GM11168 (cell line): ENCODE data around the gene PLEKHM3.

Source experiments
- in situ Hi-C: fragments of 300-500 bp; cut with MboI; formaldehyde crosslinking; loops from one replicate; pipeline ENCODE4 v1.12.0; 2022; ENCODE audit warnings: low sequenced_read_pairs; ENCODE audit not compliant: unreplicated experiment

The PLEKHM3 gene, protein sequence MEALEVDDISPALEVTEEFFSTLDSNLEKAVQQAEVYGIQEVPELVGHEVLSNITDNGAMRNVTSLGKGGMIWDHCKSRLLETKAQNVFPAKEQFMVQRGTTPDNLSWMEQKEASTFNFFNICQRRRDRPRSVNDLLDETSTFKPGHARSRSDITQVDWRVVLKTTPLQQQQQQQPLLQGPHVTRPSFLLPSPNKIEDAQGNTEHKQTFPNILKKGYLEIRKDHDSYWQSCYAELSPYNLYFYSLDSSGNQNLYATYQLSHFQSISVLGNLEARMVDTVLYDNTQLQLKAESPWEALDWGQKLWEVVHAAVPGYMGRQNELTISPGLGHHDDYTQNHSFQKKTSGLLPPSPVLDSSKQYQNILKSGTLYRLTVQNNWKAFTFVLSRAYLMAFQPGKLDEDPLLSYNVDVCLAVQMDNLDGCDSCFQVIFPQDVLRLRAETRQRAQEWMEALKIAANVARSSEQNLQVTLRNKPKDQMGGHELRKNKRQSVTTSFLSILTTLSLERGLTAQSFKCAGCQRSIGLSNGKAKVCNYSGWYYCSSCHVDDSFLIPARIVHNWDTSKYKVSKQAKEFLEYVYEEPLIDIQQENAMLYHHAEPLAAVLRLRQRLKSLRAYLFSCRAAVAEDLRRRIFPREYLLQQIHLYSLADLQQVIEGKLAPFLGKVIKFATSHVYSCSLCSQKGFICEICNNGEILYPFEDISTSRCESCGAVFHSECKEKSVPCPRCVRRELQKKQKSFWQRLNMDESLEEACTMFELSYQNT

DNA sequence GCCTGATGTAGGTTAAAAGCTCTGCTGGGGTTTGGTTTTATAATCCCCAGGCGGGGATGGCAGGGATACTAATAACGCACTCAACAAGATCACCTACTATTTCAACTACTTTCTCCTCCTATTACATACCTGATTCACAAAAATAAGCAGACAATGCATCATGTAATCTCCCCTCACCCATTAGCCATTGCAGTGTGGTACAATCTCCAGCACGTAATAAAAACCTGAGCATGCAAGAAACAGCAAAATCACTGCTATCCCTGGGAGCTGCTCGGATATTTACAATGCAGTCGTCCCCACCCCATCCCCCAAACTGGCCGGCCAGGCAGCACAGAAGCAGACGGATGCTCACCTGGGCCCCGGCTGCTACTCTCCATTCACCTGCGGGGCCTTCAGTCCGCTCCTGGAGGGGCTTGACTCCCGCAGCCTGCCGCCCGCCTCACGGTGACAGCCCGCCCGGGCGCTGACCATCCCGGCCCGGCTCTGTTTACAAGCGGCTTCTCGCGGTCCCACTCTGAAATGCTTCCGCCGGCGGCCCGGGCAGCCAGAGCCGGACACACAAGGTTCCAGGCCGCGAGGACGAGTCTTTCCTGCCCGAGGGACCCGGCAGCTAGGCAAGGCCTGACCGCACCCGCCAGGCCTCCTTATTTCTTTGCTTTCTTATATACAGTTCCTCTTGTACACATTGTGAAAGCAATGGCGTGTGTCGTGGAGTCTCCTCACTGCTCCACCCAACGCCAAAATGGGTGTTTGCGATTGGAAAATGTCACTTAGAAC, at the start of gene PLEKHM3:
Gene PLEKHM3 (minus strand): TSS at position 491 of the 777 bp plus-strand sequence. CDS start 23,888 bp downstream, outside the sequence.
- in situ Hi-C loops, result no loop called here

DNA sequence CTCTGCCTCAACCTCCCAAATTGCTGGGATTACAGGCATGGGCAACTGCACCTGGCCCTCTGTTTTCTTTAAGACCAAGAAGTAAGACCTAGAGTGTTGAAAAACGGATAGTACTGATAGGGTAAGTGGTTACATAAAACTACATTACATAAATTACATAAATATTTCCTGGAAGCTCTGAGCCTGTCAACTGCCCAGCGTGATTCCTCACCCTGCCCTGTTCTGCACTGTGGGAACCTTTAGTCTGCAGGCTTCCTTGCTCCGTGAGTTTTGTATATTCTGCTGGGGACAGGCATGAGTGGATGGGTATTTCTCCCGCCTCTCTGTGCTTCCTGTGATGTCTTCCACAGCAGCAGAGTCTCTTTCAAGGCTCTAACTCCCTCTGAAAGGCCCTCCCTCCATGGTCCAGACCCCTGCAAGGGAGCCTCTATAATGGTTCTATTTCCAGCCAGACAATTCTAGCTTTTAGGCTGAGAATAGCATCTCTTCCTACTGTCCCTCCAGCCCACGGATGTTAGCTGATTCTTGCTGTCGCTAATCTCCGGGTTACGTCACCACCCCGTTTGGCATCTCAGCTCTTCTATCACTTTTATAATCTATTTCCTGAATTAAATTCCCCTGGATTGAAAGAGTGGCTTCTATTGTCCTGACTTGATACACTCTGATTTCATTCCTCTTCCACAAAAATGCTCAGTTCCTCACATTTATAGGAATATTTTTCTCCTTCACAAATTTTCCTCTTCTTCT, 49.5 kb upstream of the PLEKHM3 start:
- in situ Hi-C loops, result no loop called here

DNA sequence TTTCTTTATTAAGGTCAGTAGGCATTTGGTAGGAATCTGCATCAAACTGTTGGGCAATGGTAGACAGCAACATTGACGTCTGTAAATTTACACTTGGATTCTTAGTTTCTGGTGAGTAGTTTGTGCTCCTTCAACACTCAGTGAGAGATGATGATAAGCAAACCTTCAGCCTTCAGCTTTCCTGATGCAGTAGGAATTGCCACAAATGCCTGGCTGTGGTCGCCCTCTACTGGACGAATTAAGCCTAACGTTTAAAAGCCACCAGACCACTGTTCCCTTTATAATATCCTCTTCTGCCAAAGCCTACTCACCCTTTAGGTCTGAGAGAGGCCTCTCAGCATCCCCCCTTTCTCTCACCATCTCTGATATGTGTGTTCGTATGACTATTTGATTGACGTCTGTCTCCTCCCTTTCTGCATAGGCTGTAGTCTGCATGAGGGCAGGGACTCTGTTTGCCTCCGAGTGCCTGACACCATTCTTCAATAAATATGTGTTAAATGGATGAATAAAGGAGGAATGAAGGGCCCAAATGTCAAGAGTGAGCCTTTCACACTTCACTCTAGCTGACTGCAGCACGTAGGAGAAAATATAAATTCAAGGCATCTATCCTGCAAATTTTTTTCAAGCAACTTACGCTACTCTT, 47.0 kb upstream of the PLEKHM3 start:
- in situ Hi-C loops, result no loop called here

DNA sequence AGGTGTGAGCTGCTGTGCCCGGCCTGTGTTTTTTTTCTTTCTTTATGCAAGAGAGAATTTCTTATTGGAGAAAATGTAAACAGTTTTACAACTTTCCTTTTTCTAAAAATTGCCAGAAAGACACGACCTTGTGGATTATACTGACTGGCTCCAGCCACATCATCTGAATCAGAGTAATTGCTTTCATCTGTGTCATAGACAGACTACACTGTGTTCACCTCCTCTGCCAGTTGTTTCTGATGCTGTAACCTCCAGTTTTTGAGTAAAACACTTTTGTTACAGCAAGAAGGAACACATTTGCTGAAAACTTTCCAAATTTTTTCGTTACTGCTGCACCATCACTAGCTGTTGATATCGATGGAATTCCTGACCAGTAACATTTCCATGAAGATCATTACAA, 43.9 kb upstream of the PLEKHM3 start:
- in situ Hi-C loops, result no loop called here

DNA sequence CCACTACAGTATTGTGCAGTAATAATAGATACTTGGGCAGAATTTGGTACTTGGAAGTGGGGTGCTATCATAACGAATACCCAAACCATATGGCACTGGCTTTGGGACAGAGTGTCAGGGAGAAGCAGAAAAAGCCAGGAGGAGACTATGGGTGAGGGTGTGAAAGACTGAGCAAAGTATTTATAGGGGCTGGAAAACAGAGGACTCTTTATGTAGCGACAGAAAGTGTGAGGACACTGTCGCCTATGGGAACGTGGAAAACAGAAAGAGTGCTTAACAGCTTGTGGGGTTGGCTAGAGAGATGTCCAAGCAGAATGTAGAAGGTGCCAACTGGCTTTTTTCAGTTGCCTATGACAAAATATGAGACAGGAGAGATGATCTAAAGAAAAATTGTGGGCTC, 40.7 kb upstream of the PLEKHM3 start:
- in situ Hi-C loops, result no loop called here

DNA sequence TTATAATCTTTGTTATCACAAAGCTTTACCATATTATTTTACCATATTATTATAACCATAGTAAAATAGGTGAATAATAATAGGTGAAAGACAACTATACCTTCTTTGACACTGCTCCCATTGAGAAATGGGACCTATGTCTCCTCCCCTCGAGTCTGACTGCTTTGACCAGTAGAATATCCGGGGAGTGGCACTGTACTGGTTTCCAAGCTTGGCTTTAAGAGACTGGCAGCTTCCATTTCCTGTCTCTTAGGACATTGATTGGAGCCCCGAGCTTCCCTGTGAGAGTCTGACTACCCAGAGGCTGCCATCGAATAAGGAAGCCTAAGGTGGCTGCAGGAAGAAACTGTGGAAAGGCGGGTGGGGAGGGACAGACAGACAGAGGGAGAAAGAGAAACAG, 40.1 kb upstream of the PLEKHM3 start:
- in situ Hi-C loops, result no loop called here

DNA sequence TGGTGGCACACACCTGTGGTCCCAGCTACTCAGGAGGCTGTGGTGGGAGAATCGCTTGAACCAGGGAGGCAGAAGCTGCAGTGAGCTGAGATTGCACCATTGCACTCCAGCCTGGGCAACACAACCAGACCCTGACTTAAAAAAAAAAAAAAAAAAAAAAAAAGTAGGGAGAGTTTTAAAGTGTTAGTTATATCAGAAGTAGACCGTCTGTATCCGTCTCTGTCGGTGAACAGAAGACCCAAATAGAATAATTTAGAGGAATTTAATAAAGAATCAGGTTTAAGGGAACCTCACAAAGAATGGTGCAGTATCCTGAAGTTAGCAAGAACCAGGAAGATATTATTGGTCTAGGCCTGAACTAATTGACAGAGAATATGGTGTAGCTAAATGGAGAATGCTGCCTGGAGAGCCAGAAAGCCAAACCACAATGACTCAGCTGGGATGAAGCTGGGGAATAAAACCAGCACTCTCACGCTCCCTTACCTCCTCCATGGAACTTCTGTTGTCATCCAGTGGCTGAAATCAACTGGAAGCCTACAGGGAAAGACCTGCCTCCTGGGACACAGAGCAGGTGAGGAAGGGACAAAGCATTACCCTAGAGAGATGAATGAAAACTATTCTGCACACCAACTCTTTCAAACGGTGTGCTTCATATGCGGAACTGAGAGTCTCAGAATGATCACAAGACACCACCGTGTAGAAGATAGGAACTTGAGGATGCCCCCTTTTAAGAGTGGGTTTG, 39.1 kb upstream of the PLEKHM3 start:
- in situ Hi-C loops, result no loop called here

DNA sequence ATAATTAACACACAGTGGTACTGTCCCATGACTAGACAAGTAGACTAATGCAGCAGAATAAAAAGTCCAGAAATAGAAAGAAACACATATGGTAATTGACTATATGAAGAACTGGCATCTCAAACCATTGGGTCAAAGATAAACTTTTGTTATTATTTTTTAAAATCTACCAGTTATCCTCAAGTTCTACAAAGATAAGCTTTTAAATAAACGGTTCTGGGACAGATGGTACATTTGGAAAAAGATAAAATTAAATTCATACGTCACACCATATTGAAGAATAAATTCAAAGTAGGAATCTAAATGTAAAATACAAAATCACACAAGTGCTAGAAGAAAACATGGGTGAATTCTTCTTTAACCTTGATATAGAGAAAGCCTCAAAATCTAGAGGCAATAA, 37.6 kb upstream of the PLEKHM3 start:
- in situ Hi-C loops, result no loop called here

DNA sequence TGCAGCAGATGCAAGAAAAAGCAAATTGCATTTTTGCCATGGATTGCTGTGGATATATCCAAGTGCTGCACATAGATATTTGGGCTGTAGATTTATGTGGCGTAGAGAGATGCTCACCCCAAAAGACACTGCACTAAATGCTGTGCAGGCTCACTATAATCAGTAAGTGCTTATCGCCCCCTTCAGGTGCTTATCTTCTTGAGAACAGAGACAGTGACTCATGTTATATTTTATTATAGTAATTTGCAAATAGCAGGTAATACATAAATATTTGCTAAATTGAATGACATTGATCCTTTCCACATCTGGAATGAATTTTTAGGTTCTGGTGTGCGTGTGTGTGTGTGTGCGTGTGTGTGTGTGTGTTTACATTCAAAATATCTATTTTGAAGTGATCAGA, 36.8 kb upstream of the PLEKHM3 start:
- in situ Hi-C loops, result no loop called here

DNA sequence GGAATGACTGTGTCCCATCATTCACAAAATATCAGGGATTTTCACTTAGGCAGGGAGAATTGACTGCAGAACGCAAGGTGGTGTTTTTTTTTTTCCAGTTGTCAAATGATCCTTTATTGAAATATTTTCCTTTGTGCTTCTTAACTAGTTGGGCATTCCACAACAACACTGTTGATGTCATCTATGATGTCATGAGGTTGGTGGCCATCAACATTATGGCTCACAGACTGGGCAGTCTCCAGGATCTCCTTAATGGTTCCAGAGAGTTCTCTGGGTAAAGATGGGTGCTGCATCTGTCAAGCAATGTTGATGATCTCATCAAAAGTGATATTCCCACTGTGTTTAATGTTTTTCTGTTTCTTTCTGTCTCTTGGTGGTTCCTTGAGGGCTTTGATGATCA, 31.8 kb upstream of the PLEKHM3 start:
- in situ Hi-C loops, result loop anchor here (5.0 kb wide), 1 partner anchor 95 kb away; no protein-coding TSS in a partner anchor

DNA sequence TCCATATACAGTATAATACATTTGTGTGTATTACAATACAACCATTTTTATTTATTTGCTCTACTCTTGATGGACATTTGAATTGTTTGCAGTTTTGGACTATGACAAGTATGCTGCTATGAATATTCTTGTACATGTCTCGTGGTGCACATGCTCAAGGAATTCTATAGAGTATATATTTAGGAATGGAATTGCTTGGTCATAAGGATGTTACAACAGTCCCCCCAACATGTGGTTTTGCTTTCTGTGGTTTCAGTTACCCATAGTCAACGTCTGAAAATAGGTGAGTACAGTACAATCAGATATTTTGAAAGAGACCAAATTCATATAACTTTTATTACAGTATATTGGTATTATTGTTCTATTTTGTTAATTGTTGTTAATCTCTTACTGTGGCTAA, 24.1 kb upstream of the PLEKHM3 start:
- in situ Hi-C loops, result no loop called here

DNA sequence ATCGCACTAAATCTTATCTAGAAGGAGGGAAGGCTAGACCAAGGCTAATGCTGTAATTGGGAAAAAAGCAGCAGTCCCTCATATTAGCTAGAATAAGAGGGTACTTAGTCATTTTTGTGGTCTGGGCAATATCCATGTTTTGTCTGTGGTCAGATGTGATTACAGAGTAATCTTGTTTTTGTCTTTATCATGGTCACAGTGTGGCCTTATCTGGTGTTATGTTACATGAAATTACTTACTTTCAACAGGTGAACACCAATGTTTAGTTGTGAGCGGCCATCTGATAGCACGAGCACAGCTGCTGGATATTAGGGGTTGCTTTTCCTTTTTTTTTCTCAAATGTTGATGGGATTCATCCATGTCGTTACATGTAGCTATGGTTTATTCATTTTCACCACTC, 23.7 kb upstream of the PLEKHM3 start:
- in situ Hi-C loops, result no loop called here

DNA sequence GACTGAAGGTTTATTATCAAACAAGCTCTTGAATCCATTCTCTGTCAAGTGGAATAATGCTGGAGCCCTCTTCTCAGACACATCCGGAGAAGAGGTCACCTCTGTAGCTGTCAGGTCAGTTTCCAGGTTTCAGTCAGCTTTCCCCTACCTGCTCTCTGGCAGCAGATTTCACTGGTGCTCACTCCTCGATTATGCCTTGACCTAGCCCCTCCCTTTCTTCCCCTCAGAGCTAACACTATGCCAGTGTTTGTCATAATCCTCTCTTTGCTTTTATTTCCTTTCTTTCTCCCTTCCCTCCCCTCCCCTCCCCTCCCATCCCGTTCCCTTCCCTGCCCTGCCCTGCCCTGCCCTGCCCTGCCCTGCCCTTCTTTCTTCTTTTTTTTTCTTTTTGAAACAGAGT, 22.5 kb upstream of the PLEKHM3 start:
- in situ Hi-C loops, result no loop called here

DNA sequence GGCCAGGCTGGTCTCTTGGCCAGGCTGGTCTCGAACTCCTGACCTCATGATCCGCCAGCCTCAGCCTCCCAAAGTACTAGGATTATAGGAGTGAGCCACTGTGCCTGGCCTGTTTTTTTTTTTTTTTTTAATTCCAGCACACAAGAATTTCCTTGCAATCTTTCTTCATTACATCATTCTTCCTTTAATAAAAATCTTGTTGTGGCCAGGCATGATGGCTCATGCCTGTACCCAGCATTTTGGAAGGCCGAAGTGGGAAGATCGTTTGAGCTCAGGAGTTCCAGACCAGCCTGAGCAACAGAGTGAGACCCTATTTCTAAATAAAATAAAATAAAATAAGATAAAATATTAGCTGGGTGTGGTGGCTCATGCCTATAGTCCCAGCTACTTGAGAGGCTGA, 21.4 kb upstream of the PLEKHM3 start:
- in situ Hi-C loops, result no loop called here

DNA sequence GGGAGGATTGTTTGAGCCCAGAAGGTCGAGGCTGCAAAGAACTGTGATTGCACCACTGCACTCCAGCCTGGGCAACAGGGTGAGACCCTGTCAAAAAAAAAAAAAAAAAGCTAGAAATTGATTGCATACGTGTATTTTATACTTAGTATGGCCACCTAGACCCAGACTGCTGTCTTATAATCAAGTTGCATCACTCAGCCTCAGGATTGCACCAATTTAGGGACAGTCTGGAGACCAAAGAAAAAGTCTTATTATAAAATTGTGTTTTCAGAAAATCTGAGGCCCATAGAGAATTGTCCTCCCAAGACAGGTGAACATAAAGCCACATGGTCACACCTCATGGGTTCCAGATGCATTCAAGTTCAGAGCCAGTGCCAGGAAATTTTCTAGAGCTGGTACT, 17.1 kb upstream of the PLEKHM3 start:
- in situ Hi-C loops, result no loop called here

DNA sequence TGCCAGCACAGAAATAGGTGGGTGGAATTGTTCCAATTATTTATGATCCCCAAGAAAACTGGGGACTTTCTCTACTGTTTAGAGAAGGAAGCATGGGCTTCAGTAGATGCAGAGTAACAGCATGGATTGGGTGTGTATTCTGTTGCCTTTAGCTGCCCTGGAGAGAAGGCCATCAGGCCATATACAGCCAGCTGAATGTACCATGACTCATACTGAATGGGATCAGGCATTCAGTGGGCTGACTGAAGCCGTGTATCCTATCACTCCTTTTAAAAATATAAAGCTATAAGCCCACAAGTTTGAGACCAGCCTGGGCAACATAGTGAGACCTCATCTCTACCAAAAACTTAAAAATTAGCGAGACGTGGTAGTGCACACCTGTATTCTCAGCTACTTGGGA, 16.7 kb upstream of the PLEKHM3 start:
- in situ Hi-C loops, result no loop called here

DNA sequence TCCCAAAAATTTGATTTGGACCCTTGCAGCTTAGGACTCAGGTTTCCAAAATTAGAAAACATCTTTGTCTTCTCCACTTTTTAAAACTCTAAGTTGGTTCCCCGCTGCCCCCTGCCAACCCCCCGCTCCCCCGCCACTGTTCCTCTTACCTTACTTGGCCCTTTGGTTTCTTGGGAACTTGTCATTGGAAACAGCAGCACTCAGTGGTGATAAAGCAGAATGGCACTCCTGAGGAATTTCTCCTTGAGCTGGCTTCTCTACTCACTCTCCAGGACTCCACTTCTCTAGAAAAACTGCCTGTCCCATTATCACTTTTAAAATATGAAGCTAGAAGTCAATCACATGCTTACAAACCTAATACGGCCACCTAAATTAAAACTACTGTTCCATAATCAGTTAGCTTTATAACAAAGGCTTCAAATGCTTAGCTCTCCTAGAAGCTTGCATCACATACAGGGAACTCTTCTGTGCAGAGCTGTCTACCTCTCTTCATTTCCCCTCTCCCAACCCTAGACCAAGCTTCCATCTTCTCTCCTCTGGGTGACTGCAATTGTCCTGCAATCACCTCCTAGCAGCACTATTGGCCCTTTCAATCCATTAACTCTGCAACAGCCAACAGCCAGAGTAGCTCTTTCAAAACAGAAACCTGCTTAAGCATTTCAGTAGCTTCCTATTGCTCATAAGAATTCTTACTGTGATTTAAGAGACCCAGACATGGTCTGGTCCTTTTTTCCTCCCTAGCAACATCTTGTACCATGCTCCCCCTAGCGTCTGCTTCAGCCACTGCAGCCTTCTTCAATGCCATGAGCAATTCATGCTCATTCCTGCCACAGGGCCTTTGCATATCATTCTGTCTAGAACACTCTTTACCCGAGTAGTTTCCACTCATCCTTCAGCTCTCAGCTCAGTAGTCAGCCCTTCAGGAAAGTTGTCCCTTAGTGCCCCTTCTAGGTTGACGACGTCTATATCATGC, 15.2 kb upstream of the PLEKHM3 start:
- in situ Hi-C loops, result no loop called here
